H1 (cell line): ENCODE data around the gene TRAPPC3. TPM values are rescaled to one million over a fixed set of nuclear protein-coding genes. Genes with fewer than 3 reads are reported as not detected.

Experiments
- CTCF ChIA-PET: fragments of 300-600 bp; sonication (Branson Sonifier 250); formaldehyde crosslinking; loops from one replicate; lab custom pipeline; 2021; ENCODE audit not compliant: partially characterized antibody; lab: Charles Lee
- POLR2A ChIA-PET: fragments of 300-600 bp; sonication (Branson Sonifier 250); formaldehyde crosslinking; loops from one replicate; lab custom pipeline; 2021; ENCODE audit warnings: inconsistent platforms; ENCODE audit not compliant: partially characterized antibody; lab: Charles Lee
- DNase-seq, 2 experiments: peaks; one replicate each; pipeline versions ENCODE4 v3.0.0 to v3.0.0-alpha.2; 2010 to 2022; ENCODE audit warnings: low spot score in 2 of 2, low read depth in 1 of 2, mixed read lengths in 1 of 2
- FAIRE-seq: peaks from 2 replicates; lab custom pipeline; 2011; peaks lifted over from hg19 to GRCh38; lab: Jason Lieb, UNC
- H2AFZ ChIP-seq: 2 replicates; pipeline ENCODE4 v1.8.1; 2012; ENCODE audit warnings: low read length, inconsistent platforms
- H2AK5ac ChIP-seq: 2 replicates; pipeline ENCODE4 v1.6.1; 2013; ENCODE audit warnings: low read depth, low read length
- H2BK120ac ChIP-seq: replicated peaks from 2 replicates; pipeline ENCODE3; 2013; ENCODE audit warnings: low read depth, low read length, inconsistent platforms
- H2BK12ac ChIP-seq: 2 replicates; pipeline ENCODE4 v1.6.1; 2013; ENCODE audit warnings: low read depth, low read length
- H2BK15ac ChIP-seq: 2 replicates; pipeline ENCODE4 v1.6.1; 2013; ENCODE audit warnings: low read length
- H2BK20ac ChIP-seq: 2 replicates; pipeline ENCODE4 v1.6.1; 2013; ENCODE audit warnings: low read length
- H2BK5ac ChIP-seq: 2 replicates; pipeline ENCODE4 v1.6.1; 2013; ENCODE audit warnings: low read depth, low read length
- H3K14ac ChIP-seq: 2 replicates; pipeline ENCODE4 v1.6.1; 2013; ENCODE audit warnings: inconsistent platforms; ENCODE audit not compliant: insufficient read length
- H3K18ac ChIP-seq: 2 replicates; pipeline ENCODE4 v1.6.1; 2013; ENCODE audit warnings: low read length; ENCODE audit errors: extremely low read depth
- H3K23ac ChIP-seq: 2 replicates; pipeline ENCODE4 v1.6.1; 2013; ENCODE audit warnings: inconsistent platforms; ENCODE audit not compliant: insufficient read length
- H3K23me2 ChIP-seq: 2 replicates; pipeline ENCODE4 v1.6.1; 2013; ENCODE audit warnings: low read depth, low read length
- H3K27ac ChIP-seq: 2 replicates; pipeline ENCODE4 v1.6.1; 2011; ENCODE audit warnings: low read depth, low read length, inconsistent platforms
- H3K27me3 ChIP-seq, 4 experiments: replicated peaks in 1 of 4; 1 replicate in 1 of 4; 2 replicates in 3 of 4; pipeline versions ENCODE4 v1.6.1 to v1.8.1; 2011 to 2013; ENCODE audit warnings: low read length in 3 of 4, mild to moderate bottlenecking in 3 of 4, inconsistent platforms in 2 of 4, mixed read lengths in 2 of 4, moderate library complexity in 1 of 4; ENCODE audit not compliant: control insufficient read depth in 3 of 4, insufficient read depth in 3 of 4; ENCODE audit errors: extremely low read depth in 1 of 4
- H3K36me3 ChIP-seq, 4 experiments: 2 replicates each; pipeline versions ENCODE4 v1.6.1 to v1.8.1; 2011 to 2013; ENCODE audit warnings: mild to moderate bottlenecking in 4 of 4, low read length in 3 of 4, moderate library complexity in 2 of 4, control low read depth in 1 of 4, inconsistent platforms in 1 of 4; ENCODE audit not compliant: insufficient read depth in 4 of 4, control insufficient read depth in 2 of 4
- H3K4ac ChIP-seq: replicated peaks from 2 replicates; pipeline ENCODE3; 2013; ENCODE audit warnings: low read length, low read depth, mixed read lengths, inconsistent platforms; ENCODE audit not compliant: insufficient read length
- H3K4me1 ChIP-seq, 4 experiments: replicated peaks in 1 of 4; 1 replicate in 1 of 4; 2 replicates in 3 of 4; pipeline versions ENCODE4 v1.6.1 to v1.8.1; 2011 to 2013; ENCODE audit warnings: low read length in 3 of 4, inconsistent platforms in 2 of 4, mixed read lengths in 1 of 4; ENCODE audit not compliant: insufficient read depth in 4 of 4, control insufficient read depth in 3 of 4
- H3K4me2 ChIP-seq, 2 experiments: 2 replicates each; pipeline versions ENCODE4 v1.6.1 to v1.8.1; 2011 to 2013; ENCODE audit warnings: low read depth in 2 of 2, low read length in 2 of 2, control low read depth in 1 of 2, inconsistent platforms in 1 of 2, mild to moderate bottlenecking in 1 of 2; ENCODE audit not compliant: insufficient read depth in 1 of 2
- H3K4me3 ChIP-seq, 4 experiments: fragments of 200-600, 300-600 bp in 1 of 4; sonication (generic), shearing (Covaris generic), sonication (Bioruptor Twin) in 1 of 4; 2 replicates each; pipeline versions ENCODE4 v1.5.1 to v1.8.1; 2011 to 2016; ENCODE audit warnings: low read length in 4 of 4, low read depth in 3 of 4, control low read depth in 2 of 4, inconsistent platforms in 2 of 4, mild to moderate bottlenecking in 2 of 4, mixed read lengths in 1 of 4, moderate library complexity in 1 of 4; ENCODE audit not compliant: insufficient read depth in 2 of 4; ENCODE audit errors: extremely low read depth in 1 of 4
- H3K56ac ChIP-seq: replicated peaks from 2 replicates; pipeline ENCODE3; 2013; ENCODE audit warnings: low read depth, mild to moderate bottlenecking, mixed read lengths, low read length, inconsistent platforms; ENCODE audit not compliant: insufficient read length
- H3K79me1 ChIP-seq: 2 replicates; pipeline ENCODE4 v1.6.1; 2013; ENCODE audit warnings: low read depth, low read length, control low read depth
- H3K79me2 ChIP-seq, 2 experiments: 2 replicates each; pipeline versions ENCODE4 v1.6.1 to v1.8.1; 2012 to 2013; ENCODE audit warnings: low read length in 2 of 2, mild to moderate bottlenecking in 2 of 2, inconsistent platforms in 1 of 2; ENCODE audit not compliant: insufficient read depth in 2 of 2, control insufficient read depth in 1 of 2
- H3K9ac ChIP-seq, 4 experiments: replicated peaks in 1 of 4; 1 replicate in 1 of 4; 2 replicates in 3 of 4; pipeline versions ENCODE4 v1.6.1 to v1.8.1; 2011 to 2013; ENCODE audit warnings: low read depth in 3 of 4, low read length in 3 of 4, control low read depth in 2 of 4, mild to moderate bottlenecking in 2 of 4, moderate library complexity in 2 of 4, inconsistent platforms in 1 of 4; ENCODE audit errors: extremely low read depth in 1 of 4
- H3K9me3 ChIP-seq, 2 experiments: 2 replicates each; pipeline versions ENCODE4 v1.6.1 to v1.8.1; 2012 to 2013; ENCODE audit warnings: mild to moderate bottlenecking in 2 of 2, moderate library complexity in 2 of 2, control low read depth in 1 of 2, inconsistent platforms in 1 of 2, low read depth in 1 of 2, low read length in 1 of 2, mixed read lengths in 1 of 2; ENCODE audit not compliant: insufficient read depth in 2 of 2
- H4K20me1 ChIP-seq, 2 experiments: replicated peaks in 1 of 2; 2 replicates each; pipeline versions ENCODE3 to v1.8.1; 2011 to 2013; ENCODE audit warnings: inconsistent platforms in 2 of 2, low read length in 2 of 2, mild to moderate bottlenecking in 1 of 2; ENCODE audit not compliant: insufficient read depth in 2 of 2, control insufficient read depth in 1 of 2
- H4K5ac ChIP-seq: 2 replicates; pipeline ENCODE4 v1.6.1; 2013; ENCODE audit warnings: low read length, low read depth, mixed read lengths, inconsistent platforms; ENCODE audit not compliant: insufficient read length
- H4K8ac ChIP-seq: 2 replicates; pipeline ENCODE4 v1.8.0; 2013; ENCODE audit warnings: mild to moderate bottlenecking, moderate library complexity, low read length, inconsistent platforms; ENCODE audit not compliant: insufficient read depth; ENCODE audit errors: extremely low read depth
- H4K91ac ChIP-seq: replicated peaks from 2 replicates; pipeline ENCODE3; 2013; ENCODE audit warnings: low read length, mixed read lengths, inconsistent platforms; ENCODE audit not compliant: insufficient read length
- BCL11A ChIP-seq, 2 experiments: IDR thresholded peaks; one replicate each; pipeline ENCODE4 v1.6.1; 2011; ENCODE audit warnings: low read depth in 2 of 2, low read length in 2 of 2, mild to moderate bottlenecking in 2 of 2
- KDM4A ChIP-seq: IDR thresholded peaks from one replicate; pipeline ENCODE4 v1.7.1; 2012; ENCODE audit warnings: low read depth, mild to moderate bottlenecking, moderate library complexity, low read length, inconsistent platforms; ENCODE audit not compliant: severe bottlenecking
- PHF8 ChIP-seq: fragments of 200-600 bp; sonication (generic); conservative IDR thresholded peaks from 2 replicates; pipeline ENCODE4 v1.7.1; 2012; ENCODE audit warnings: low read depth, mild to moderate bottlenecking, inconsistent platforms, low read length, moderate library complexity
- POU5F1 ChIP-seq: IDR thresholded peaks from 2 replicates; pipeline ENCODE4 v1.6.1; 2011; ENCODE audit warnings: low read depth, mild to moderate bottlenecking, low read length, moderate library complexity
- SRF ChIP-seq: IDR thresholded peaks from 2 replicates; pipeline ENCODE4 v1.6.1; 2011; ENCODE audit warnings: mild to moderate bottlenecking, low read depth, low read length, moderate library complexity
- TEAD4 ChIP-seq: IDR thresholded peaks from 2 replicates; pipeline ENCODE4 v1.6.1; 2012; ENCODE audit warnings: low read depth, low read length, inconsistent platforms, mixed read lengths
- WGBS, 2 experiments: shearing (Covaris generic) in 1 of 2; methylation state at CpG; one replicate each; pipeline versions ENCODE4 v1.1.6 to v1.1.7; 2013 to 2015; ENCODE audit warnings: low lambda C conversion rate in 2 of 2, mixed read lengths in 2 of 2, inconsistent platforms in 1 of 2, low coverage in 1 of 2, missing lambda C conversion rate in 1 of 2; ENCODE audit not compliant: insufficient replicate concordance in 2 of 2, insufficient coverage in 1 of 2, insufficient read length in 1 of 2; ENCODE audit errors: extremely low coverage in 1 of 2, missing lambda C conversion rate in 1 of 2; 5-methylcytosine and 5-hydroxymethylcytosine counted together
- polyA plus RNA-seq, 7 experiments: library from polyadenylated mRNA; depleted of rRNA in 3 of 7; stranded (reverse) in 5 of 7; unstranded in 2 of 7; fragments of >200 nt in 5 of 7; fragments of 200-250 nt in 2 of 7; gene quantifications; 1 replicate in 5 of 7; 2 replicates in 1 of 7; 4 replicates in 1 of 7; pipeline versions ENCODE4 v1.2.1 to v1.2.3, GENCODE V29; 2011 to 2013; ENCODE audit warnings: missing spikeins in 2 of 7, mixed read lengths in 2 of 7
- total RNA-seq: library from RNA; stranded (reverse); fragmentation: NEBNext Ultra II Directional; extraction: Animal tissue kit (Norgen Biotek cat#: 25700); gene quantifications from 2 replicates; pipeline ENCODE4 v1.2.1, GENCODE V29; 2021

TRAPPC3 gene
- total and polyA plus RNA-seq, 2 of the 8 experiments (the other 6 are each of a cell fraction or from before 2014, with no cell fraction given) = 47.8 to 51.0 TPM

DNA sequence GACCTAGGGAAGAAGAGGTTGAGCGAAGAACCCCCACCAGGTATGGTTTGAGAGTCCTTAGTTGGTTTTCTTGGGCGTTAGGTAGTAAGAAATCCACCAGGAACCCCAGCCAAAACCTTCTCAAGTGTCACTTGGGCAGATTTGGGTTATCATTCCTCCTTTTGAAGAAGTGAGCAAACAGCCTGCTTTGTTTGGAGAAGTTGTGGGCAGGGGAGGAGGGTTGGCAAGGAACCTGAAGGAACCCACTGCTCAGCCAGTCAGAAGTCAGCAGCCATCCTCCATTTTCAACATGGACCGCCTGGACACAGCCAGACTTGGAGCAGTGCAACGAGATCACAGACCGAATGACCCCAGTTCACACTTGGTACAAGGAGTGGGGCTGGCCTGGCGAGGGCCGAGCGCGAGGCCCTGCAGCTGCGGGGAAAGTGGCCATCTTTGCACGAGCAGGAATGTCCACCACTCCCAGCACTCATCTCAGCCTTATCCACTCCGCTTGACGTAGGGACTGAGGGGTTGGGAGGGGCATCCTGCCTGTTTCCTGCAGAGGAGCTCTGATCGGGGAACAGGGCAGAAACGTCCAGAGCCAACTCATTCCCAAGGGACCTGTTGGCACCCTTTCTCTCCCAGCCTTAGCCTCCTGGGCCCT is 53.4 kb downstream of the TRAPPC3 start:
- FAIRE-seq (no peak), DNase-seq (no peak)
- Histone ChIP-seq H2BK12ac (no peak overlapping the region), H3K79me1 (no peaks in the 10 kb centered on the region), H4K8ac (no peak overlapping the region), H3K79me2 (no peaks in the 10 kb centered on the region), H3K23ac (no peak overlapping the region), H4K5ac (no peak overlapping the region), H3K14ac (no peak overlapping the region), H3K18ac (no peak overlapping the region), H2AFZ (no peak overlapping the region), H3K27me3 (no peaks in the 10 kb centered on the region), H3K9me3 (no peaks in the 10 kb centered on the region), H2AK5ac (no peak overlapping the region), H2BK5ac (no peak overlapping the region), H3K9ac (no peak overlapping the region), H2BK15ac (no peak overlapping the region), H3K27ac (no peak overlapping the region), H3K23me2 (no peaks in the 10 kb centered on the region), H3K4me1 (peaks cover 0 to 11% (median 7%) of the 10 kb centered on the region in 4 experiments; a peak in 3 of 7 replicates), H3K4ac (no peak overlapping the region), H3K56ac (no peak overlapping the region), H3K36me3 (peaks cover 23 to 38% (median 33%) of the 10 kb centered on the region in 4 experiments), H2BK20ac (no peak overlapping the region), H3K4me2 (no peak overlapping the region), H4K91ac (no peak overlapping the region), H3K4me3 (no peak overlapping the region), H4K20me1 (peaks cover 0 to 5% of the 10 kb centered on the region in 2 experiments), H2BK120ac (no peak overlapping the region)
- ChIA-PET CTCF (interaction anchor here (0.6 to 32.6 kb wide), 13 partner anchors 8 to 298 kb away, joined by 3 to 738 read pairs (median 6); partner anchors contain the start of gene TRAPPC3), POLR2A (interaction anchor here (0.5 to 7.8 kb wide), 11 partner anchors 9 to 328 kb away, joined by 3 to 61 read pairs (median 6); partner anchors contain the start of gene TRAPPC3)
- 90% methylated on average over 15 of the region's 15 CpGs; no CpG with 5 or more reads in 1 of the 2 experiments for WGBS, 2 experiments
- TF ChIP-seq KDM4A = no peak
- no peak for TF ChIP-seq PHF8
- no peak for TF ChIP-seq TEAD4
- no peak for TF ChIP-seq BCL11A (IDR thresholded peaks at IDR 0.05; ENCODE audit: low read depth in 2 of 2, low read length in 2 of 2)
- no peak for TF ChIP-seq POU5F1
- no peak for TF ChIP-seq SRF
